GM12878 (cell line): Measurements from ENCODE around the gene SORCS1. TPM values are rescaled to one million over a fixed set of nuclear protein-coding genes. Genes with fewer than 3 reads are reported as not detected.

Experiments
- ATAC-seq: fragments of 200-7000 bp; cut with Tn5 transposase; 3 replicates; pipeline ENCODE4 v1.9.1; 2020; ENCODE audit warnings: mild to moderate bottlenecking, moderate library complexity
- BruUV-seq: library from RNA; stranded (reverse); fragments of 400-500 nt; replicated peaks from 2 replicates; lab custom pipeline; 2021; lab: Mats Ljungman, UMichigan
- CTCF ChIA-PET: fragments of 300-600 bp; sonication (Branson Sonifier 250); formaldehyde crosslinking; extraction: SDS; loops from one replicate; lab custom pipeline; 2021; ENCODE audit warnings: inconsistent platforms; lab: Yijun Ruan, JAX
- POLR2A ChIA-PET: fragments of 350-600 bp; formaldehyde crosslinking; extraction: SDS; loops from one replicate; lab custom pipeline; 2021; ENCODE audit warnings: inconsistent platforms; lab: Charles Lee
- RAD21 ChIA-PET: fragments of 300-600 bp; sonication (Branson Sonifier 250); formaldehyde crosslinking; loops from one replicate; lab custom pipeline; 2023; ENCODE audit warnings: antibody characterized with exemption; ENCODE audit not compliant: unreplicated experiment; lab: Charles Lee
- SMC1A ChIA-PET: fragments of 300-600 bp; sonication (Branson Sonifier 250); formaldehyde crosslinking; loops from one replicate; lab custom pipeline; 2023; ENCODE audit not compliant: unreplicated experiment, uncharacterized antibody; lab: Charles Lee
- DNase-seq: peaks from one replicate; pipeline ENCODE4 v3.0.0-alpha.2; 2011; ENCODE audit warnings: low read depth, low spot score
- FAIRE-seq: peaks from 3 replicates; lab custom pipeline; 2011; peaks lifted over from hg19 to GRCh38; lab: Jason Lieb, UNC
- H2AFZ ChIP-seq: 2 replicates; pipeline ENCODE4 v1.6.0; 2011; ENCODE audit warnings: low read depth, low read length, control low read depth; ENCODE audit not compliant: control insufficient read depth
- H3K27ac ChIP-seq: 2 replicates; pipeline ENCODE4 v1.5.1; 2011; ENCODE audit warnings: control low read depth; ENCODE audit not compliant: control insufficient read depth, insufficient read depth
- H3K27me3 ChIP-seq, 2 experiments: replicated peaks in 1 of 2; 2 replicates each; pipeline versions ENCODE4 v1.6.0 to v1.6.1; 2011; ENCODE audit warnings: low read length in 1 of 2; ENCODE audit not compliant: control insufficient read depth in 2 of 2, insufficient read depth in 2 of 2
- H3K36me3 ChIP-seq, 2 experiments: 2 replicates each; pipeline ENCODE4 v1.5.1; 2011; ENCODE audit warnings: low read length in 1 of 2; ENCODE audit not compliant: control insufficient read depth in 2 of 2, insufficient read depth in 2 of 2
- H3K4me1 ChIP-seq: 2 replicates; pipeline ENCODE4 v1.6.1; 2011; ENCODE audit warnings: mild to moderate bottlenecking, low read length, moderate library complexity, mixed read lengths; ENCODE audit not compliant: control insufficient read depth, insufficient read depth
- H3K4me2 ChIP-seq: 2 replicates; pipeline ENCODE4 v1.6.0; 2011; ENCODE audit warnings: control low read depth; ENCODE audit not compliant: control insufficient read depth, insufficient read depth
- H3K4me3 ChIP-seq: fragments of 200-600 bp; sonication (generic); 2 replicates; pipeline ENCODE4 v1.5.1; 2016
- H3K79me2 ChIP-seq: 2 replicates; pipeline ENCODE4 v1.6.0; 2011; ENCODE audit warnings: low read length; ENCODE audit not compliant: control insufficient read depth, insufficient read depth
- H3K9ac ChIP-seq: 2 replicates; pipeline ENCODE4 v1.8.0; 2011; ENCODE audit warnings: low read length, control low read depth, mixed read lengths; ENCODE audit not compliant: control insufficient read depth, insufficient read depth
- H3K9me3 ChIP-seq: replicated peaks from 3 replicates; pipeline ENCODE4 v1.5.1; 2011; ENCODE audit warnings: mild to moderate bottlenecking, low read length; ENCODE audit not compliant: control insufficient read depth, insufficient read depth
- H4K20me1 ChIP-seq: 2 replicates; pipeline ENCODE4 v1.6.0; 2011; ENCODE audit not compliant: control insufficient read depth, insufficient read depth
- CBX5 ChIP-seq: sonication (generic); IDR thresholded peaks from 2 replicates; pipeline ENCODE4 v1.6.1; 2016; ENCODE audit warnings: low read depth, moderate library complexity, mild to moderate bottlenecking, inconsistent platforms
- CHD4 ChIP-seq: fragments of 200-600 bp; sonication (generic); IDR thresholded peaks from 2 replicates; pipeline ENCODE4 v1.6.1; 2016; ENCODE audit warnings: mild to moderate bottlenecking
- HDAC6 ChIP-seq: fragments of 200-600 bp; sonication (generic); IDR thresholded peaks from one replicate; pipeline ENCODE4 v1.8.0; 2017; ENCODE audit warnings: antibody characterized with exemption; ENCODE audit not compliant: unreplicated experiment
- IKZF1 ChIP-seq: fragments of 450-650 bp; conservative IDR thresholded peaks from 2 replicates; pipeline ENCODE4 v1.6.1; 2017; ENCODE audit warnings: antibody characterized with exemption, mild to moderate bottlenecking
- SIN3A ChIP-seq: IDR thresholded peaks from 2 replicates; pipeline ENCODE4 v1.6.1; 2012; ENCODE audit warnings: low read depth, low read length, improper control_type of control experiment
- TAF1 ChIP-seq: IDR thresholded peaks from 2 replicates; pipeline ENCODE4 v1.6.1; 2011; ENCODE audit warnings: mild to moderate bottlenecking, low read depth, low read length, borderline replicate concordance
- ZZZ3 ChIP-seq: IDR thresholded peaks from 2 replicates; pipeline ENCODE4 v1.6.1; 2011; ENCODE audit warnings: low read depth; ENCODE audit not compliant: control insufficient read depth, insufficient read length
- WGBS: methylation state at CpG from one replicate; pipeline ENCODE4 v1.1.6; 2016; ENCODE audit warnings: low lambda C conversion rate; ENCODE audit not compliant: insufficient replicate concordance, insufficient coverage; ENCODE audit errors: missing lambda C conversion rate; 5-methylcytosine and 5-hydroxymethylcytosine counted together
- in situ Hi-C: fragments of 300-500 bp; cut with MboI; formaldehyde crosslinking; loops from 9 replicates; pipeline ENCODE4 v1.14.3; 2018; ENCODE audit warnings: mixed read lengths
- intact Hi-C: fragments of 100-400 bp; cut with micrococcal nuclease; formaldehyde crosslinking; loops from one replicate; pipeline ENCODE4 v1.14.2; 2022; ENCODE audit not compliant: unreplicated experiment
- polyA plus RNA-seq, 11 experiments: library from polyadenylated mRNA; depleted of rRNA in 4 of 11; unstranded in 6 of 11; stranded (reverse) in 5 of 11; fragments of >200 nt; fragmentation: Nextera tagmentation in 4 of 11; fragmentation: Illumina TruSeq in 1 of 11; extraction: Ambion mirVana in 4 of 11; extraction: Trizol in 1 of 11; gene quantifications; 1 replicate in 1 of 11; 2 replicates in 10 of 11; pipeline versions ENCODE4 v1.2.1 to v1.2.3, GENCODE V29; 2011 to 2016; ENCODE audit warnings: inconsistent platforms in 2 of 11, missing spikeins in 2 of 11, low read depth in 1 of 11
- total RNA-seq, 4 experiments: library from RNA; depleted of rRNA in 3 of 4; stranded (reverse); fragments of >200 nt in 3 of 4; fragmentation: Illumina TruSeq in 1 of 4; extraction: Trizol in 1 of 4; gene quantifications; 2 replicates each; pipeline versions ENCODE4 v1.2.1 to v1.2.3, GENCODE V29; 2013 to 2021
- TF ChIP-seq, protein P1 (sequence below): fragments of 450-650 bp; IDR thresholded peaks from 2 replicates; pipeline ENCODE4 v1.6.1; 2017; ENCODE audit warnings: antibody characterized with exemption, mild to moderate bottlenecking, moderate library complexity

SORCS1 gene
- total and polyA plus RNA-seq, 10 of the 15 experiments (the other 5 are each of a cell fraction or from before 2014, with no cell fraction given): 0.02 to 9.6 (median 0.06) TPM; not detected in 3

DNA sequence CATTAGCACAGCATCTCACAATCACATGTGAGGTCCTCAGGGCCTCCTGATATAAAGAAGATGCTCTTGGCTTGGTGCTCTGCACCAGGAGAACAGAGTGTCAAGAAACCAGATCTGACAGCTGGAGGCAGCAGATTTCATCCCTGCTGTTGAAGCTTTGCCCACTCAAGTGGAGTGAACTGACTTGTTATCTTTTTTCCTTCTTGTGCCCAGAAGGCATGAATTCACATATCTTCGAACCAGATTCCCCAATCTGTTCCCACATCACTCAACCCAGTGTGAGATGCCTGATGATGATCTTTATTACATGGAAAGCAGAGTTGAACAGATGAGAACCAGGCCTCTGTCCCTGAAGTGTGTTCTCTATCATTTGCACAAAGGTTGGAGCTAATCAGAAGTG, 521.0 kb downstream of the SORCS1 start:
- no peak for FAIRE-seq
- POLR2A ChIA-PET: no interaction called here

More for the DNA sequence above, 521.0 kb downstream of the SORCS1 start:
- Histone ChIP-seq H3K9ac (no peak overlapping the region), H3K79me2 (no peaks in the 10 kb centered on the region), H3K4me3 (no peak overlapping the region), H3K27ac (no peak overlapping the region), H2AFZ (no peak overlapping the region), H3K4me2 (no peak overlapping the region), H3K27me3 (peaks cover 0 to 2% of the 10 kb centered on the region in 2 experiments; a peak in 2 of 4 replicates), H3K36me3 (no peaks in the 10 kb centered on the region), H4K20me1 (no peaks in the 10 kb centered on the region), H3K9me3 (no peaks in the 10 kb centered on the region), H3K4me1 (no peaks in the 10 kb centered on the region)
- peak; percentile 28; the same call in 1 of the 3 replicates for ATAC-seq
- CTCF ChIA-PET: interaction anchor here (0.9 to 1.6 kb wide), 4 partner anchors 10 to 63 kb away, joined by 3 to 6 read pairs (median 4); no protein-coding TSS in a partner anchor
- in situ Hi-C loops: no loop called here
- RAD21 ChIA-PET: no interaction called here
- BruUV-seq: no TSS peak
- 0% methylated on average over 1 of the region's 1 CpG for WGBS
- TF ChIP-seq, protein P1, sequence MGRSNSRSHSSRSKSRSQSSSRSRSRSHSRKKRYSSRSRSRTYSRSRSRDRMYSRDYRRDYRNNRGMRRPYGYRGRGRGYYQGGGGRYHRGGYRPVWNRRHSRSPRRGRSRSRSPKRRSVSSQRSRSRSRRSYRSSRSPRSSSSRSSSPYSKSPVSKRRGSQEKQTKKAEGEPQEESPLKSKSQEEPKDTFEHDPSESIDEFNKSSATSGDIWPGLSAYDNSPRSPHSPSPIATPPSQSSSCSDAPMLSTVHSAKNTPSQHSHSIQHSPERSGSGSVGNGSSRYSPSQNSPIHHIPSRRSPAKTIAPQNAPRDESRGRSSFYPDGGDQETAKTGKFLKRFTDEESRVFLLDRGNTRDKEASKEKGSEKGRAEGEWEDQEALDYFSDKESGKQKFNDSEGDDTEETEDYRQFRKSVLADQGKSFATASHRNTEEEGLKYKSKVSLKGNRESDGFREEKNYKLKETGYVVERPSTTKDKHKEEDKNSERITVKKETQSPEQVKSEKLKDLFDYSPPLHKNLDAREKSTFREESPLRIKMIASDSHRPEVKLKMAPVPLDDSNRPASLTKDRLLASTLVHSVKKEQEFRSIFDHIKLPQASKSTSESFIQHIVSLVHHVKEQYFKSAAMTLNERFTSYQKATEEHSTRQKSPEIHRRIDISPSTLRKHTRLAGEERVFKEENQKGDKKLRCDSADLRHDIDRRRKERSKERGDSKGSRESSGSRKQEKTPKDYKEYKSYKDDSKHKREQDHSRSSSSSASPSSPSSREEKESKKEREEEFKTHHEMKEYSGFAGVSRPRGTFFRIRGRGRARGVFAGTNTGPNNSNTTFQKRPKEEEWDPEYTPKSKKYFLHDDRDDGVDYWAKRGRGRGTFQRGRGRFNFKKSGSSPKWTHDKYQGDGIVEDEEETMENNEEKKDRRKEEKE: no peak
- no peak for TF ChIP-seq IKZF1
- no peak for TF ChIP-seq TAF1
- no peak for TF ChIP-seq CBX5
- no peak for TF ChIP-seq ZZZ3
- TF ChIP-seq CHD4: no peak
- TF ChIP-seq HDAC6: no peak
- TF ChIP-seq SIN3A: no peak
- intact Hi-C loops: no loop called here
- SMC1A ChIA-PET: interaction anchor here (0.9 to 2.7 kb wide), 6 partner anchors 11 to 28 kb away, joined by 3 to 9 read pairs (median 5); no protein-coding TSS in a partner anchor
- DNase-seq: no peak
